Stimulated activated CD4-positive, alpha-beta T cell treated with anti-CD3 and anti-CD28 coated beads, Interleukin-4, amount 100 ng/mL, for 24 hours (primary cell): ENCODE measurements around the gene RSRC1.
"Not testable (repeated sequence)": the region's sequence is repeated elsewhere in the genome, so short reads cannot be mapped to it uniquely, and the experiment has no call there.

Experiments used
- DNase-seq: peaks from one replicate; pipeline ENCODE4 v3.0.0-alpha.2; 2020

RSRC1 gene

DNA sequence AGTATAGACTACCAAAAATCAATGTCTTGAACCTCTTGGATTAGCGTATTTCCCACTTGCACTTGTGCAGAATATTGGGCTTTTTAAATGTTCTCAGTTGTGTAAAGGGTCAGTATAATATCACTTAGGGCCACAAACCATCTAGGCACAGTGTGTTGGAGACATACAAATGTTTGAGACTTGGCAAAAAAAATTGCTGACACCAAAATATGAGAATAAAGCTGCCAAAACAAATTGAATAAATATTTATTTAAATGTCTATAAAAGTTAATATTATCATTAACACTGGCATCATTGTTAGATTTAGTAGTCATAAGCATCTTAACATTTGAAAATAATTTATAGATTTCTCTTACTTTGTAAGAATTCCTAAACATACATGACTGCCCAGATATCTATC is 430.2 kb downstream of the RSRC1 start:
- no peak for DNase-seq

DNA sequence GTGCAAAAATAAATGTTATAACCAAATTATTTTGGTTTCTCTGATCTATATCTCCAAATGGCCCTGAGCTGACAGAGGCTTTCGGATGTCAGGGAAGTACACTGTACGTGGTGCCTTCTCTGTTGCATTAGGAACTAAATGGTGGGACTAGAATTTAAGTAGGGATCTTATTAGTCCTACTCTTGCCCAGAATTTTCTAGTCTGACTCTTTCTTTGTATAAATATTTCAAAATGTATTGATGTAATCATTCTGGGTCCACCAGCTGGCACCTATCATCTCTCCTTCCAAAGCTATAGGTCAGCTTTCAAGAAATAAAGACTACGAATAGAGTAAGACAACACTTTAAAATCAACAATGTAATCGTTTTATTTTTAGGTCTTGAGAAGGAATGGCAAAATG is 438.8 kb downstream of the RSRC1 start:
- no peak for DNase-seq

DNA sequence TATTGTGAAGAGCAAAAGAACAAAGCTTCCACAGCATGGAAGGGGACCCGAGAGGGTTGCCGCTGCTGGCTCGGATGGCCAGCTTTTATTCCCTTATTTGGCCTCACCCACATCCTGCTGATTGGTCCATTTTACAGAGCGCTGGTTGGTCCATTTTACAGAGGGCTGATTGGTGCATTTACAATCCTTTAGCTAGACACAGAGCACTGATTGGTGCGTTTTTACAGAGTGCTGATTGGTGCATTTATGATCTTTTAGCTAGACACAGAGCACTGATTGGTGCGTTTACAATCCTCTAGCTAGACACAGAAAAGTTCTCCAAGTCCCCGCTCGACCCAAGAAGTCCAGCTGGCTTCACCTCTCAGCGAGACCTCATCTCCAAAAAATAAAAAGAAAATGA is 440.0 kb downstream of the RSRC1 start:
- DNase-seq, result not testable (repeated sequence)

DNA sequence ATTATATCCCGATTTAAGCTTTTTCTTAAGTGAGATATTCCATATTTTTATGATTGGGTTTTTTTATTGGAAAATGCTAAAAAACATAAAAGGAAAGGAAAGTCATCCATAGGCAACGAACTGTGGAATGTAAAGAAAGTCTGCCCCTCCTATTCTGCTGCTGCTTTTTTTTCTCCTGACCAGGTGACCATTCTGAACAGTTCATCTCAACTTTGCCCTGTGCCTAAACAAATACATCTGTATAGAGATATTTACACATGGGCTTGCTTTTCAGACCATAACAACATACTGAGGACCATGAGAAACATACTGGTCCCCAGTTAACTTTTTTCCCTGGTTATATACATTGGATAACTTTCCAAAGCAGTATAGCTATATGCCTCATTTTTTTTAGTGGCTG is 442.2 kb downstream of the RSRC1 start:
- no peak for DNase-seq

DNA sequence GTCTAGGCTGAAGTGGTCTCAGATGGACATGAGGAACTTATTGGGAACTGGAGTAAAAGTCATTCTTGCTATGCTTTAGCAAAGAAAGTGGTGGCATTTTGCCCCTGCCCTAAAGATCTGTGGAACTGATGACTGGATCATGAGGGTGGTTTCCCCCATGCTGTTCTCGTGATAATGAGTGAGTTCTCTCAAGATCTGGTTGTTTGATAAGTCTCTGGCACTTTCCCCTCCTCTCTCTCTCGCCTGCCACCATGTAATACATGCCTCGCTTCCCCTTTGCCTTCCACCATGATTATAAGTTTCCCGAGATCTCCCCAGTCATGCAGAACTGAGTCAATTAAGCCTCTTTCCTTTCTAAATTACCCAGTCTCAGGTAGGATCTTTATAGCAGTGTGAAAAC is 449.6 kb downstream of the RSRC1 start:
- no peak for DNase-seq

DNA sequence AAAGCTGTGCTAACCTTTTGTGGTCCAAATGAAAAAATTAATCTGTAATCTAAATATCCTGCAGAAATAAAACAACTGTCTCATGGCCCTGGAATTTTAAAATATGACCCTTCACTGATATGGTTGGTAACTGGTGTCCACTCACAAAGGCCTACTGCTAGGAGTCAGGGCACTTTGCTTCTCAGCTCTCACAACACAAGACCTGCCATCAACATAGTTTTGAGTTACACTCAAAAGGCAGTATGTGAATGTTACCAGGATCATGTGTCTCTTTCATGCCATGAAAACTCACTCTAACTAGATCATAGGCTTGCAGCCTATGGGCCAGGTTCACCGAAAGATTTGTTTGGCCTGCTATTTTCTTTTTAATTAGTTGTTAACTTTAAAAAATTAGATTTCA is 451.1 kb downstream of the RSRC1 start:
- no peak for DNase-seq

DNA sequence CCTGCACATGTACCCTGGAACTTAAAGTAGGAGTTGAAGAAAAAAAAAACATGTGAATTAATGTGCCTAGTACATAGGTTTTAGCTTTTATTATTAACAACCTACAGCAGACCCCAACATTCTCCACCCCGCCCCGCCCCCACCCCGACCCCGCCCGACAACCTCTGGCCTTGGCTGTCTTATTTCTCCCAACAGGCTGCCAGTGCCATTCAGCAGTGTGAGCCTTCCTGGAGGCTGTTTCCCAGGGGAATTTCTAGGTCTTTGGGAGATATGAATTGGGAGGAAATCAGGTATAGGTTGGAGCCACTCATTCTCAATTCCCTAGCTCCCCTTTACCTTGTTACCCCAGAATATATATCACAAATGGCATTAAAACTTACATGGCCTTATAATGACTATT is 452.8 kb downstream of the RSRC1 start:
- DNase-seq, result no peak

DNA sequence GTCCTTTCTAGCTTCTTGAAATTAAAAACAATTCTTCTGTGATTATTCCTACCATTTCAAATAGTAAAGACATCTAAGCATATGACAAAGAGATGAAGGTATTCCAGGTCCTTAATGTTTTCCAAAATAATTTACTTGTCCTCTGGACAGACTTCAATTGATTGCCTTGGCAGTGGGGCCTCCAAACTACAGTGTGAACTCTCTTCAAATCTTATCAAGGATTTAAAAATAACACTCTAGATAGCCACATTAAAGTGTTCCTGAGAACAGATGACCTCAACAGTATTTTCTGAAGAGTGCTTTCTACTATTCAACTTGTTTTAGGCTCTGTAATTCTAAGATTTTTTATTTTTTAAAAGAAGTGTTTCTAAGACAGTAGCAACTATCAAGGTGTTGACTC is 453.2 kb downstream of the RSRC1 start:
- no peak for DNase-seq

DNA sequence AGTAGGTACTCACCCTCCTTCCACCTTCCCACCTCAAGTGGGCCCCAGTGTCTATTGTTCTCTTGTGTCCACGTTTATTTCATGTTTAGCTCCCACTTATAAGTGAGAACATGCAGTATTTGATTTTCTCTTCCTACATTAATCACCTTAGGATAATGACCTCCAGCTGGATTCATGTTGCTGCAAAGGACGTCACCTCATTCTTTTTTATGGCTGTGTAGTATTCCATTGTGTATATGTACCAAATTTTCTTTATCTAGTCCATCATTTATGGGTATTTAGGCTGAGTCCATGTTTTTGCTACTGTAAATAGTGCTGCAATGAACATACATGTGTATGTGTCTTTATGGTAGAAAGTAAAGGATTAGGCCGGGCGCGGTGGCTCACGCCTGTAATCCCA is 455.2 kb downstream of the RSRC1 start:
- DNase-seq, result no peak

DNA sequence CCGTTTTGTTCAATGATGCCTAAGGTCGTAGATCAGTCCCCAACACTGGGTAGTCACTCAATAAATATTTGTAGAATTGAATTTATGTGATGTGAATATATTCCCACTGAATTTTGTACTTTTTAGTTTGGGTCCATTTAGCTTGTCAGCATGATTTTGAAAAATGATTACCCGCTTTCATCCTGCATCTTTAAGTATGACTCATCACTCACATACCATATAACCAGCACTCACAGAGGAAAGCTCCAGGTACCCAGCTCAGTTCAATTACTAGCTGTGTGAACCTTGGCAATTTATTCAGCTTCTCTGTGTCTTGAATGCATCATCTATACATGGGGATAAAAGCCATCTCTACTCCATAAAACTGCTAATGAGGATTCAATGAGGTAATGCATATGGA is 458.9 kb downstream of the RSRC1 start:
- DNase-seq, result no peak

DNA sequence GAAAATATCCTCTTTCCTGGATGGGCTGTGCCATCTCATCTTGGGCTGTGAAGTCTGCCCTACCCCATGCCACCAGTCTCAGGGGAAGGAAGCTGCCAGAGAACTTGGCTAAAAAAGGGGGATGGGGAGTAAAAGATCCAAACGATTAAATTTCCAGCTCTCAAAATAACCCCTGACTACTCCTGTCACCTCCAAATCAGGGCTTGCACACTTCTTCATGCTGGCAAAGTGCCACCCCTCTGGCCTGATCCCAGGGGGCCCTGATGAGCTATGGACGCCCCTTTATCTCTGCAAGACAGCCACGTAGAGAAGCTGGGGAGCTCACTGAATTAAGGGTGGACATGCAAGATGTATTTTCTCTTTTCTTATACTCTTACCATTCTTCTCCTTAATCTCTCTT is 459.9 kb downstream of the RSRC1 start:
- no peak for DNase-seq

DNA sequence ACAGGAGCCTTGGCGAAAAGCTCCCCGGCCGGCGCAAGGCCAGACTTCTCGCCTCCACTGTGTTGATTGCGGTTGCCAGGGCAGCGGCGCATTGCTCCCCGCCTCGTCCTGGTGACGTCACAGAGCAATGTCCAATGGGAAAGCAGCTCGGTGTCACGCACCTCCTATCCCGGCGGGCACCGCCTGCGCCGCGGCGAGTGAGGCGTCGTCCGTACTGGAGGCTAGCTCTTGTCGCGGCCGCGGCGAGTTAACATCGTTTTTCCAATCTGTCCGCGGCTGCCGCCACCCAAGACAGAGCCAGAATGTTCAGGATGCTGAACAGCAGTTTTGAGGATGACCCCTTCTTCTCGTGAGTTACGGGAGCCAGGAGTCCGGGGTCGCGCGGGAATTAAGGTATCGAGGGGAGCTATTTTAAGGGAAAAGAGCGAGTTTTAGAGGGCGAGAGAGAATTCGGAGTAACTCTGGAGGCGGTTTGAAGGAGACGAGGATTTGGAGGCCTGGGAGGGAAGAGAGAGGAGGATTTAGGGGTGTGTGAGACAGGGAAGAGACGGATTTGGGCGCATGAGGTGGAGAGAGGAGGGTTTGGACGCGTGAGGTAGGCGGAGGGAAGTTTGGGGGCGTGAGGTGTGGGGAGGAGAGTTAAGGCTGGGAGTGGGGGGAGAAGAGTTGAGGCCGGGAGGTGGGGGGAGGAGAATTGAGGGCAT is 461.3 kb downstream of the RSRC1 start, which contains the start of gene MLF1:
MLF1 (plus strand) TSS at position 196 of the 704 bp plus-strand sequence; CDS start at position 303, 107 bp downstream.
- DNase-seq, result peak; percentile 83

DNA sequence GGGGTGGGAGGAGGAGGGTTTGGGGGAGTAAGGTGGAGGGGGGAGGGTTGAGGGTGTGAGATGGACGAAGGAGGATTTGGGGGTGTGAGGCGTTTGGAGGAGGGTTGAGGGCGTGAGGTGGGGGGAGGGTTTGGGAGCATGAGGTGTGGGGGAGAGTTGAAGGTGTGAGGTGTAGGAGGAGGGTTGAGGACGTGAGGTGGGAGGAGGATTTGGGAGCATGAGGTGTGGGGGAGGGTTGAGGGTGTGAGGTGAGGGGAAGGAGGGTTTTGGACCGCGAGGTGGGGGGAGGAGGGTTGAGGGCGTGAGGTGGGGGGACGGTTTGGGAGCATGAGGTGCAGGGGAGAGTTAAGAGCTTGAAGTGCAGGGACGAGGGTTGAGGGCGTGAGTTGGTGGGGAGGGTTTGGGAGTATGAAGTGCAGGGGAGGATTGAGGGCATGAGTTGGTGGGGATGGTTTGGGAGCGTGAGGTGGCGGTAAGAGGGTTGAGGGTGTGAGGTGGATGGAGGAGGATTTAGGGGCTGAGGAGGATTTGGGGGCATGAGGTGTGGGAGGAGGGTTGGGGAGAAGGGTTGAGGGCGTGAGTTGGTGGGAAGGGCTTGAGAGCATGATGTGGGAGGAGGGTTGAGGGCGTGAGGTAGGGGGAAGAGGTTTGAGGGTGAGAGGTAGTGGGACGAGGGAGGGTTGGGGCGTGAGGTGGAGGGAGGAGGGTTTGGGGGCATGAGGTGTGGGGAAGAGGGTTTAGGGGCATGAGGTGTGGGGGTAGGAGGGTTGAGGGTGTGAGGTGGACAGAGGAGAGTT is 462.3 kb downstream of the RSRC1 start:
- no peak for DNase-seq

DNA sequence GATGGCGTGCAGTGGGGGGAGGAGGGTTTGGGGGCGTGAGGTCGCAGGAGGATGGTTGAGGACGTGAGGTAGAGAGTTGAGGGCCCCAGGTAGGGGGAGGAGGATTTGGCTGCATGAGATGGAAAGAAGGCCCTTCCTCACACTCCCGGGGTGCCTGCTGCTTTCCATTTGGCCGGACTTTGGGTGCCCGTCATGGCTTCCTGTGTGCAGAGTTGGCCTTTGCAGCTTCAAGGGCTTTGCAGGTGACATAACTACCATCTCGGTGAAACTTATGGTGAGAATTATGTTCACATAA is 462.8 kb downstream of the RSRC1 start:
- no peak for DNase-seq

DNA sequence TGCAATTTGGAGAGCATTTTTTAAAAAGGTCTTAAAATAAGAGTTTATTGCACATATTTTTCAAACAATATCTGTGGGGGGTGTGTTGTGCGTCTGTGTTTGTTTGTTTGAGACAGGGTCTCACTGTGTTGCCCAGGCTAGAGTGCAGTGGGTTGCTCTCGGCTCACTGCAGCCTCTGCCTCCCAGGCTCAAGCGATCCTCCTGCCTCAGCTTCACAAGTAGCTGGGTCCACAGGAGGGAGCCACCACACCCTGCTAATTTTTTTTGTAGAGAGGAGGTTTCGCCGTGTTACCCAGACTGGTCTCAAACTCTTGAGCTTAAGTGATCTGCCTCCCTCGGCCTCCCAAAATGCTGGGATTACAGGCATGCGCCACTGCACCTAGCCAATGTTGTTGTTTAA is 463.8 kb downstream of the RSRC1 start:
- no peak for DNase-seq

DNA sequence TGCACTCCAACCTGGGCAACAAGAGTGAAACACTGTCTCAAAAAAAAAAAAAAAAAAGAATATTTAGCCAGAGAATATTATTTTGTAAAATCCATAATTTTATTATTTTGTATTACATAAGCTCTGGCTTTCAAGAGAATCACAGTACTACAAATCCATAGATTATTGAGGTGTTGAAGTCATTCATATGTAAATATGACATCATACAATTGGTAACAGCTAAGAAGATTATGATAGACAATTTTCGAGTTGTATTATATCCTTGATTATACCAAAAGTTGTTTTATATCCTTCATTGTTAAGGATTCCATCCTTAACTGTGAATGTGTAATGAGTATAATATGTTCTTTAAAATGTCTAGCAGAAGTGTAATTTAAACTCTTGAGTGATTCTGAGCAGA is 464.8 kb downstream of the RSRC1 start:
- DNase-seq, result no peak

DNA sequence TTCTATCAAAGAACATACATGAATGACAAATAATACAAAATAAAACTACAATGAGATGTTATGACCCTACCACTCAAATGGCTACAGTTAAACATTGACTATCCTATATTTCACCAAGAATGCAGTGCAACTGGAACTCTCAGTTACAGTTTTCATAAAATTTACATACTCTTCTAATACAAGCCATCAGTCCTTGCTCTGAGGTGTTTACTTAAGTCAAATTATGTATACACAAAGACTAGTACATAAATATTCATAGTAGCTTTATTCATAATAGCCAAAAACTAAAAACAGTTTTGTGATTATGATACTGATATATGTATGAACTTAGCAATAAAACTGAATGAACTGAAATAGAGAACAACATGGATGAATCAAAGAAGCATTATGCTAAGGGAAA is 480.3 kb downstream of the RSRC1 start:
- DNase-seq, result no peak
